ENCODE data around the gene RTN4R.

- TF ChIP-seq CTCF (conservative IDR thresholded peaks at IDR 0.05; ENCODE audit: low read depth, low read length) (no peak), EZH2 (IDR thresholded peaks at IDR 0.05; ENCODE audit: borderline replicate concordance, low read depth, low read length, poor library complexity, severe bottlenecking) (no peak)
Observed at GRCh38 chr22:20297414-20298109, 29.4 kb upstream of the RTN4R start.

Measured in A673 (cell line).